Myometrial cell (primary cell): Measurements from ENCODE around the gene MYL11. TPM values are rescaled to one million over a fixed set of nuclear protein-coding genes. Genes with fewer than 3 reads are reported as not detected.

ENCODE experiments used
- total RNA-seq: library from RNA; depleted of rRNA; stranded (reverse); fragments of >200 nt; gene quantifications from 2 replicates; pipeline ENCODE4 v1.2.3, GENCODE V29; 2015

MYL11 gene, protein sequence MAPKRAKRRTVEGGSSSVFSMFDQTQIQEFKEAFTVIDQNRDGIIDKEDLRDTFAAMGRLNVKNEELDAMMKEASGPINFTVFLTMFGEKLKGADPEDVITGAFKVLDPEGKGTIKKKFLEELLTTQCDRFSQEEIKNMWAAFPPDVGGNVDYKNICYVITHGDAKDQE
- total RNA-seq, result not detected in 2 replicates

DNA sequence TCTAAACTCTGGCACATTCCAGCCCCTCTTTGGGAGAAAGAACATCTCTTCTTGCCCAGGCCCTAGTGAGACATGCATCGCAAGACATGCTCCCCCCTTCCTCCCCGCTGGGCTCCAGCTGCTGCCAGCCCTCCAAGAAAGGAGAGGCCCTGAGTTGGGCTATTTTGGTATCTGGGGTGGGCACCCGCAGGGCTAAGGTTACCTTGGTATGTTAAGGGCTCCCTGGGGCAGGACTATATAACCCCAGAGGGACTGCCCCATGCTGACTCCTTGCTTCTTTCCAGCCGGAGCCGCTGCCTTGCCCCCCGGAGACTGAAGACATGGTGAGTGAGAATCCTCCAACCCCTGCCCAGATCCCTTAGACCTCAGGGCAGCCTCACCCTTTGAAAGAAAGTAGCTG, at the start of gene MYL11:
Gene MYL11, plus strand, starts transcription at position 265 of the 400 bp plus-strand sequence. Its CDS starts 56 bp downstream, at position 321.

DNA sequence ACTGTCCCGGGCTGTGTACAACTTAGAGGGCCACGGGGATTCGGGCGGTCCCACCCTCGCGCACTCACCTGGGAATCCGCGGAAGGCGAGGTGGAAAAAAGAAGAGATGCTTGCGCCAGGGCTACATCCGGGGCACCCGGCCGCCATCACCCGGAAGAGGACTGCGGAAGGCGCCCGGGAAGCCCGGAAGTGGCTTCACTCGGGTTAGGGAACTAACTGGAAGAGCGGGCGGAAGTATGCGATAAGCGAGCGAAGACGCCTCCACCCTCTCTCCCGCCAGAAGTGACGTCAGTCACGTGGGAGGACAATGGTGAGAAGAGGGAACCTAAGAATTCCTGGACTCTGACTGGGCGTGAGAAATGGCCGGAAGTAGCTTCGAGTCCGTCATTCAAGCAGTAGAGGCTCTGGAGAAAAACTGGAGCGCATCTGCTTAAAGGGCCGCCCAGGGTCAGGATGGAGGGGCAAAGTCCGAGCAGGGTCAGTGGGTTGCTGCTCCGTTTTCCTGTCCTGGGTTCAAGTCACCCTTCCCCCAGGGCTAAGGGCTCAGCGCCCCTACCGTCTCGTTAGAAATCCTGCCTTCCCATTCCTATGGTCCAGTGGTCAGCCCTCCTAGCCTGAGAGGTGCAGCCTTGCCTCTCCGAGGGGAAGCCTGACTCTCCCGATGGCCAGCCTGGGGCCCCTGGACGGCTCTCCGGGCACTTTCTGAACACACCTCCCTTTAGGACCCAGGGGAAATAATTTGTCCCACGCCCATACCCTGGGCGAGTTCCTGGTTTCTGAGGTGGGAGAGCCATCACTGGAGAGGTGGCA, 19.3 kb upstream of the MYL11 start, which contains the start of gene CD2BP2:
Gene CD2BP2, minus strand, starts transcription at position 165 of the 810 bp plus-strand sequence. CDS start 627 bp downstream, outside the sequence.

DNA sequence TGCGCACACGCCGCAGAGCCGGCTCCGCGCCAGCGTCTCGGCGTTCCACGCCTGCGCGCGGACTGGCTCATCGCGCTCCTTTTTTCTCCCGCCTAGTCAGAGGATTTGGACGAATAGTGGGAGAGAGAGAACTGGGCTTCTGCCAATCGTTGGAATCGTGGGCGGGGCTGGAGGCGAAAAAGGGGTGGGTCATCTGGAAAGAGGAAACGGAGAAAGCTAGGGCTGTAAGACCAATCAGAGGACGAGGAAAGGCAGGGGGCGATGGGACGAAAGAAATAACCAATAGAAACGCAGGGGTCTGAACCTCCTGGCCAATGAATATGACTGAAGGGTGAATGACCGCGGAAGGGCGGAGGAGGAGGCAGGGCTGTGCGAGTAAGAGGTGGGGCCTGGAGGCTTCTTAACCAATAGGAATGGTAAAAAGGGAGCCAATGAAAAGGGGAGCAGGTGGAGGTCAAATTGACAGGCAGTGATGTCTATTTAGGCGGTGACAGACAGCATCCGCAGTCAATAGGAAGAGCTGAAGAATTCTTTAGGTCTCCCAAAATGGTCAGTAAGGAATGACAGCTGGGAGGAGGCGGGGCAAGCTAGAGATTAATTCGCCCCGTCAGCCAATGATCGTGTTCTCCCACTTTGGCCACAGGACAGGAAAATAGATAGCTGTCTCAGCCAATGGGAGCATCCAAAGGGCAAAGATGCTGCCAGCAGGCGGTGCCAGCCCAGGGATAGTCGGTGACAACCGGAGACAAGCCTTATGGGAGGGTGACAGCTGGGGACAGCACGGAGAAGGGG, 4.0 kb upstream of the MYL11 start, which contains the start of gene TBC1D10B:
Gene TBC1D10B, minus strand, starts transcription at position 39 of the 792 bp plus-strand sequence. CDS start 311 bp downstream, outside the sequence.

DNA sequence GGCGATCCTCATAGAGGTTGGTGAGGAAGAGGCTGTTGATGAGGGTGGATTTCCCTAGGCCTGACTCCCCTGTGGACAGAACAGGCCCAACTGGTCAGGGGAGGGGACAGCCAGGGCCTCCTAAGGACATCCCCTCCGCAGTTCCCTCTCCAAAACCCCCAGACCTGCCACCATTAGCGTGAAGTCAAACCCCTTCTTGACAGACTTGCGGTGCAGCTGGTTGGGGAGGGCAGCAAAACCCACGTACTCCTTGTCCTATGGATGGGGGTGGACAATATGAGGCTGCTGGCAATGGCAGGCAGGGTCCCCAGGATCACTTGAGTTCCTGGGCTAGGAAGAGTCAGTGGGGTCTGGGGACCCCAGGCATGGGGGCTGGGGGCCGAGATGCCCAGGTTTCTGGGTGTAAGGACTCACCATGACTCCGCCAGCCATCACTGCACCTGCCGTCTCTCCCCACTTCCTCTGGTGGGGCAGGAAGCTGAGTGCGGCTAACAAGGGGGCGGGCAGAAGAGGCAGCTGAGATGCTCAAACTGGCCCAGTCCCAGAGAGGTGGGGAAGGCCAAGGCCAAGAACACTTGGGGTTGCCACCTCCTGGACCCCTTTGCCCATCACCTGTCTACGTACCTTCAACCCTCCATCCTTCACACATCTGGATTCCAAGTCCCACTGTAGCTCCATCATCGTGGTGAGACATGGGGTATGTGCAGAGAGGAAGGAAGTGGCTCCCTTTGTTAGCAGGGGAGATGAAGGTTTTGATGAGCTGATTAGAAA, 7.7 kb downstream of the MYL11 start, which contains the start of gene SEPTIN1:
Gene SEPTIN1, minus strand, starts transcription at position 451 of the 771 bp plus-strand sequence. Its CDS starts 19 bp downstream, at position 432.

DNA sequence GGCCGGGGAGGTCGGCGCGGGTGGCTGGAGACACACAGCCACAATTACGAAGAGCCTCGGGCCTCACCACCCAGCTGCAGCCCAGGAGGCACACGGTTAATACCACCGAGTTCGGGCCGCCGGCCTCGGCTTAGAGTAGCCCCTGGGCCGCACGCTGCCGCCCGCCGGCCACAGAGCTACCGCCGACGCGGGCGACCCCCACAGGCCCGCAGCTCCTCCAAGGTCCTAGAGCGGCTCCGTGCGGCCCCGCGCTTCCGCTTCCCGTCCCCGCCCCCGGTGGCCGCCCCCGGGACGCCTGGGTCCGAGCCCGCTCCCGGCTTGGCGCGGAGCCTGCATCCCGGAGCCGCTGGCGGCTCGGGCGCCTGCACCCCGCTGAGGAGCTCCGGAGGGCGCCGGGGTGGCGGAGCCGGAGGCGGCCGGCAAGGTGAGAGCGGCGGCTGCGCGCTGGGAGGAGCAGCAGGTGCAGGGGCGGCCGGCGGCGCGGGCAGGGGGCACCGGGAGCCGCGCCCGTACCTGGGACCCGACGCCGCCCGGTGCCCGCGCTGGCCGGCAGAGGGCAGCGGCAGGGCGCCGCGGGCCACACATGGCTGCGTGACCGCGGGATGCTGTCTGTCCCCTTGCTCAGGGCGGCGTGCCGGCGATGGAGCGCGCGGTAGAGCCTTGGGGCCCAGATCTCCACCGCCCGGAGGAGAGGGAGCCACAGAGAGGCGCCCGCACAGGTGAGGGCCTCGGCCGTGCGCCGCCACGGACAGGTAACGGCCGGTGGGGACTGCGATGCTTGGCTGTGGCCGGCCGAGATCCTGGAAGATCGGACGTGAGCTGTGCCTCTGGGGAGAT, 20.8 kb downstream of the MYL11 start, which contains the start of gene ZNF48:
Gene ZNF48, plus strand, starts transcription at position 266 of the 837 bp plus-strand sequence. Its CDS starts 375 bp downstream, at position 641.

DNA sequence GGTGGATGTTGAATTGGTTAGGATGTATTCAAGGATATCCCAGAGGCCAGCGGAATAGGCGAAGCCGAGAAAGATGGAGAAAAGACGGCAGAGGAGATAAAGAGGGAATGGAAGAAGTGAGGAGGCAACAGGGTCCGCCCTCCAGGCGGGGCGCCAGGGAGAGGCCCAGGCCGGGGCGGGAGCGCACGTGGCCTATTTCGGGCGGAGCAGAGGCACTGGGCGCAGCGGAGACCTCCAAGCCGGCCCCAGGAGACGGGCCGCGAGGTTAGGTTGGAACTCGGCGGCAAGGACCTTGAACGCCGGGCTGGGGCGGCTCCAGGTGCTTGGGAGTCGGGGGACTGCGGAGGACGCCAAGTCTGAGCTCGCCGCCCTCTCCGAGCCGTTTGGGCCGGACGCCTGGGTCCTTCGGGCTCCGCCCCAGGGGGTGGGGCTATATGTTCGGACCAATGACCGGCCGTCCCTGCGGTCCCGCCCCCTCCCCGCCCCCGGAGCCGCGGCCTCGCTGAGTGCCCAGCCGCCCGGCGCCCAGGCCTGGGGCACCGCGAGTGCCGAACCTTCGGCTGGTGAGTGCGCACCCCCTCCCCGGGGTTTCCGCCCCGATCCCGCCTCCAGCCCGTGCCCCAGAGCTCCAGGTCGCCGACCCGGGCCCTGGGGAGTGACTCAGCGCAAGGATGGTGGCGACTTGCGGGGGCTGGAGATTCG, 32.7 kb downstream of the MYL11 start, which contains the start of gene ZNF771:
Gene ZNF771, plus strand, starts transcription at position 505 of the 702 bp plus-strand sequence. CDS start 448 bp downstream, outside the sequence.

Other genes starting within 250 kb of the MYL11 start
- gene CORO1A, start 191.2 kb upstream of the MYL11 start, total RNA-seq, result 4.3 and 7.2 TPM in 2 replicates
- 316 and 413 TPM in 2 replicates for gene BOLA2B, start 181.1 kb upstream of the MYL11 start, total RNA-seq
- 57.9 and 58.7 TPM in 2 replicates for gene SLX1A, start 180.9 kb upstream of the MYL11 start, total RNA-seq
- gene SULT1A3, start 175.5 kb upstream of the MYL11 start, total RNA-seq, result 1.7 and 5.0 TPM in 2 replicates
- 0.18 and 0.29 TPM in 2 replicates for gene NPIPB13, start 126.3 kb upstream of the MYL11 start, total RNA-seq
- gene CD2BP2, start 19.5 kb upstream of the MYL11 start, total RNA-seq, result 49.6 and 58.5 TPM in 2 replicates
- gene TBC1D10B, start 4.3 kb upstream of the MYL11 start, total RNA-seq, result 42.7 and 45.6 TPM in 2 replicates
- gene SEPTIN1, start 7.8 kb downstream of the MYL11 start, total RNA-seq, result not detected in 2 replicates
- 7.2 and 9.7 TPM in 2 replicates for gene ZNF48, start 20.6 kb downstream of the MYL11 start, total RNA-seq
- 9.9 and 11.8 TPM in 2 replicates for gene ZNF771, start 32.8 kb downstream of the MYL11 start, total RNA-seq
- gene DCTPP1, start 55.2 kb downstream of the MYL11 start, total RNA-seq, result 31.7 and 34.7 TPM in 2 replicates
- gene SEPHS2, start 71.1 kb downstream of the MYL11 start, total RNA-seq, result 16.0 and 19.0 TPM in 2 replicates
- gene ITGAL, start 97.9 kb downstream of the MYL11 start, total RNA-seq, result not detected in 2 replicates
- 21.9 and 29.4 TPM in 2 replicates for gene ZNF768, start 151.8 kb downstream of the MYL11 start, total RNA-seq
- 8.7 and 14.1 TPM in 2 replicates for gene ZNF747, start 160.1 kb downstream of the MYL11 start, total RNA-seq
- gene ZNF764, start 183.6 kb downstream of the MYL11 start, total RNA-seq, result 5.5 and 6.2 TPM in 2 replicates
- gene ZNF688, start 196.9 kb downstream of the MYL11 start, total RNA-seq, result 17.6 and 21.8 TPM in 2 replicates
- 3.7 and 23.6 TPM in 2 replicates for gene ZNF785, start 210.9 kb downstream of the MYL11 start, total RNA-seq
- 7.4 and 9.8 TPM in 2 replicates for gene ZNF689, start 235.6 kb downstream of the MYL11 start, total RNA-seq